HepG2 (cell line): ENCODE data around the gene EEF2. TPM values are rescaled to one million over a fixed set of nuclear protein-coding genes. Genes with fewer than 3 reads are reported as not detected.

Experiments used
- ARID3A ChIP-seq: IDR thresholded peaks from 2 replicates; pipeline ENCODE4 v1.6.1; 2012; ENCODE audit warnings: low read depth, low read length, improper control_type of control experiment
- CTCF ChIP-seq: sonication (generic); formaldehyde crosslinking; IDR thresholded peaks from 2 replicates; pipeline ENCODE4 v1.5.0; 2020; ENCODE audit warnings: mild to moderate bottlenecking, missing genetic modification reagents, moderate library complexity
- DDIT3 ChIP-seq: sonication (generic); formaldehyde crosslinking; IDR thresholded peaks from 2 replicates; pipeline ENCODE4 v1.4.0; 2020; ENCODE audit warnings: mild to moderate bottlenecking, missing genetic modification reagents
- DMAP1 ChIP-seq: IDR thresholded peaks from 2 replicates; pipeline ENCODE4 v1.6.1; 2016
- HOXA3 ChIP-seq: sonication (generic); formaldehyde crosslinking; IDR thresholded peaks from 2 replicates; pipeline ENCODE4 v1.5.0; 2020; ENCODE audit warnings: missing genetic modification reagents
- ISL2 ChIP-seq: sonication (generic); formaldehyde crosslinking; IDR thresholded peaks from 2 replicates; pipeline ENCODE4 v1.5.0; 2020; ENCODE audit warnings: missing genetic modification reagents
- MEIS1 ChIP-seq: sonication (generic); formaldehyde crosslinking; IDR thresholded peaks from 2 replicates; pipeline ENCODE4 v1.9.0; 2021; ENCODE audit warnings: mild to moderate bottlenecking, missing genetic modification reagents, moderate library complexity, borderline replicate concordance
- RNF2 ChIP-seq: fragments of 450-650 bp; conservative IDR thresholded peaks from 2 replicates; pipeline ENCODE4 v1.6.1; 2016; ENCODE audit warnings: low read depth
- SAFB2 ChIP-seq: sonication (generic); formaldehyde crosslinking; IDR thresholded peaks from 2 replicates; pipeline ENCODE4 v1.5.1; 2020; ENCODE audit warnings: missing genetic modification reagents, low read depth, mild to moderate bottlenecking, borderline replicate concordance
- TCF7L2 ChIP-seq: IDR thresholded peaks from 2 replicates; pipeline ENCODE4 v1.6.1; 2011; ENCODE audit warnings: mild to moderate bottlenecking, low read depth, low read length, moderate library complexity
- TFAP4 ChIP-seq: sonication (generic); IDR thresholded peaks from 2 replicates; pipeline ENCODE4 v1.6.1; 2016; ENCODE audit warnings: low read depth, borderline replicate concordance
- ZC3H13 ChIP-seq: sonication (generic); formaldehyde crosslinking; IDR thresholded peaks from 2 replicates; pipeline ENCODE4 v1.8.1; 2023; ENCODE audit warnings: mild to moderate bottlenecking, missing genetic modification reagents, moderate library complexity
- ZKSCAN8 ChIP-seq: IDR thresholded peaks from 2 replicates; pipeline ENCODE4 v1.6.1; 2016; ENCODE audit warnings: borderline replicate concordance, missing genetic modification reagents, missing compliant biosample characterization
- ZNF335 ChIP-seq: sonication (generic); formaldehyde crosslinking; IDR thresholded peaks from 2 replicates; pipeline ENCODE4 v1.4.0; 2020; ENCODE audit warnings: missing genetic modification reagents
- ZNF350 ChIP-seq: sonication (generic); formaldehyde crosslinking; IDR thresholded peaks from 2 replicates; pipeline ENCODE4 v1.4.0; 2020; ENCODE audit warnings: mild to moderate bottlenecking, low read depth, missing genetic modification reagents, borderline replicate concordance
- ZNF367 ChIP-seq: sonication (generic); formaldehyde crosslinking; IDR thresholded peaks from 2 replicates; pipeline ENCODE4 v1.4.0; 2020; ENCODE audit warnings: missing genetic modification reagents, borderline replicate concordance
- ZNF430 ChIP-seq: sonication (generic); formaldehyde crosslinking; IDR thresholded peaks from 2 replicates; pipeline ENCODE4 v1.9.0; 2021; ENCODE audit warnings: mild to moderate bottlenecking, missing genetic modification reagents
- ZNF513 ChIP-seq: sonication (generic); formaldehyde crosslinking; conservative IDR thresholded peaks from 2 replicates; pipeline ENCODE4 v1.5.0; 2020; ENCODE audit warnings: missing genetic modification reagents
- ZNF567 ChIP-seq: sonication (generic); formaldehyde crosslinking; IDR thresholded peaks from 2 replicates; pipeline ENCODE4 v1.8.1; 2023; ENCODE audit warnings: mild to moderate bottlenecking, missing genetic modification reagents, borderline replicate concordance
- ZNF597 ChIP-seq: sonication (generic); formaldehyde crosslinking; IDR thresholded peaks from 2 replicates; pipeline ENCODE4 v1.5.0; 2020; ENCODE audit warnings: missing genetic modification reagents
- ZNF644 ChIP-seq: IDR thresholded peaks from 2 replicates; pipeline ENCODE4 v1.6.1; 2016; ENCODE audit warnings: low read depth
- ZNF672 ChIP-seq: sonication (generic); formaldehyde crosslinking; IDR thresholded peaks from 2 replicates; pipeline ENCODE4 v1.8.1; 2022; ENCODE audit warnings: missing genetic modification reagents
- ZSCAN29 ChIP-seq: sonication (generic); formaldehyde crosslinking; conservative IDR thresholded peaks from 2 replicates; pipeline ENCODE4 v1.4.0; 2020; ENCODE audit warnings: mild to moderate bottlenecking, missing genetic modification reagents
- polyA plus RNA-seq, 8 experiments: library from polyadenylated mRNA; depleted of rRNA in 3 of 8; stranded (reverse) in 7 of 8; unstranded in 1 of 8; fragments of >200 nt; fragmentation: Illumina TruSeq in 4 of 8; extraction: Trizol in 4 of 8; gene quantifications; 2 replicates each; pipeline versions ENCODE4 v1.2.1 to v1.2.3, GENCODE V29; 2011 to 2016; ENCODE audit warnings: low read depth in 4 of 8, missing spikeins in 1 of 8, mixed read lengths in 1 of 8; ENCODE audit not compliant: insufficient read depth in 1 of 8
- total RNA-seq, 5 experiments: library from RNA; depleted of rRNA; stranded (reverse); fragments of >200 nt; fragmentation: Illumina TruSeq; extraction: Trizol; gene quantifications; 2 replicates each; pipeline ENCODE4 v1.2.3, GENCODE V29; 2016; ENCODE audit warnings: low read depth in 1 of 5

Gene EEF2
- total and polyA plus RNA-seq, 2 of the 13 experiments (the other 11 are each of a cell fraction or from before 2014, with no cell fraction given), result 1,441 to 1,777 TPM

- TF ChIP-seq ZNF430 (CRISPR knock-in tag) (no peak), DMAP1 (CRISPR knock-in tag) (0 out of 2 replicates have a peak, but pooled peaks have one; percentile 44), ZNF350 (no peak), ZNF672 (CRISPR knock-in tag) (no peak), ZC3H13 (CRISPR knock-in tag) (no peak; the same call in 1 of the 2 replicates), HOXA3 (CRISPR knock-in tag) (peak; percentile 66), ZNF567 (no peak), ZNF597 (CRISPR knock-in tag) (no peak), SAFB2 (CRISPR knock-in tag) (peak; percentile 67; the same call in 1 of the 2 replicates), ZKSCAN8 (CRISPR knock-in tag) (no peak), CTCF (no peak), ARID3A (no peak), TFAP4 (peak; percentile 26; the same call in 1 of the 2 replicates), ZNF367 (CRISPR knock-in tag) (no peak), ISL2 (no peak), DDIT3 (no peak), RNF2 (no peak), ZSCAN29 (CRISPR knock-in tag) (no peak), ZNF513 (CRISPR knock-in tag) (no peak), ZNF335 (CRISPR knock-in tag) (no peak), MEIS1 (CRISPR knock-in tag) (peak; percentile 66; the same call in 1 of the 2 replicates), ZNF644 (CRISPR knock-in tag) (no peak), TCF7L2 (no peak)
Observed at GRCh38 chr19:3970808-3971598, 14.3 kb downstream of the EEF2 start, which contains the start of gene DAPK3 (continued).
